CD4-positive, alpha-beta T cell treated with Interleukin-17A for 4 hours (primary cell): ENCODE results near the gene FAM174A.
"Not testable (repeated sequence)": the region's sequence is repeated elsewhere in the genome, so short reads cannot be mapped to it uniquely, and the experiment has no call there.

Experiments used
- DNase-seq: peaks from one replicate; pipeline ENCODE4 v3.0.0-alpha.2; 2020; ENCODE audit warnings: mixed read lengths

FAM174A gene

DNA sequence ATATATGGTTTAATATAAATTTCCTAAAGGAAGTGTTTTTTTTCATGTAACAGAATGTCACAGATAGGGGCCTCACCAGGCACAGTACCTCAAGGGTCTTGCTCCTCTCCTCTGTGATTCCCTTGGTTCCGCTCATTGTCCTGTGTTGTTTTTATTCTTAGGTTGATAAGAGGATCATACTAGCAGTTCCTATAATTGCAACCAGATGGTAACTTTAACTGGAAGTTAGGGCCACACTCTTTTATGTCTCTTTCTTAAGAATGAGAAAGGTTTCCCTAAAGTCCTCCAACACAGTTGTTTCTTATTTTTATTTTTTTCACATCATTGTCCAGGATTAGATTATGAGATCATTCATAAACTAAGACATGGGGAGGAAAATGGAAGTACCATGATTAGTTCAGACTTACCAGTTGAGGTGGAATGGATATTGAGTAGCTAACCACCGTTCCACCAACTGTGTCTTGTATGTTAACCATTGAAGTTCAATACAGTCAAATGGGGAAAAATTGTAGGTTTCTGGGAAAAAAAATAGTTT, 41.1 kb downstream of the FAM174A start:
- no peak for DNase-seq

DNA sequence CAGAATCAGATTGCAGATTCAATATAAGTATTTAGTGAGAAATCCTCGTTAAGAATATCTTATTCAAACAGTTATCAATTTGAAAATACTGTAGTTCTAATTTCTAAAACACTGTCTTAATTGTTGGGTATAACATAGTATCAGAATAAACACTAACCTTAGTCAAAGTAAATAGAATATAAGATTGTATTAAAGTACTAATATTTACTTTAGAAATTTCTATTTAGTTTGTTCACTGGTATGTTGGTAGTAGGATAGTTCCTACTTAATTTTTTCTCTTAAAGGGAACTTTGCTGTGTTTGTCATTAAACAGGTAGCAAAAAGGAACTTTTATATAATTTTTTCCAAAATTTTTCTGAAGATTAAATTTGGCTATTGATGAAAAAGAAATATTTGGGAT, 42.3 kb downstream of the FAM174A start:
- no peak for DNase-seq

DNA sequence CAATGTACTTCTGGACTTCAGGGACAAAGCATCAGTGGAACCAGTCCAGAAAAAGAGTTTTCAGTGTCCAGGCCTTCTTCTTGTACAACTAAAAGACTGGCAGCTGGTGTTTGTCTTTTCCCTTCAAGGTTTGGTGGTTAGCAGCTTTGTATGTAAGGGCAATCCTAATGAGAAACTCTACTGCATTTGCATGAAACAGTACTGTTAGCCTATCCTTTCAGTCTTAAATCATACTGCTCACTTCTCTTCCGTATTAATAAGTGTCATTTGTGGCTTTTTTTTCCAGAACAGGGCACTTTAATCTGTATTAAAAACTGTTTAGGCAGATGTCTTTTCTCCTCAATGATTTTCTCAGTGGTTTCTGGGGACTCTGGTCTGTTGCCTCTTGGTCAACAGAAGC, 48.9 kb downstream of the FAM174A start:
- no peak for DNase-seq

DNA sequence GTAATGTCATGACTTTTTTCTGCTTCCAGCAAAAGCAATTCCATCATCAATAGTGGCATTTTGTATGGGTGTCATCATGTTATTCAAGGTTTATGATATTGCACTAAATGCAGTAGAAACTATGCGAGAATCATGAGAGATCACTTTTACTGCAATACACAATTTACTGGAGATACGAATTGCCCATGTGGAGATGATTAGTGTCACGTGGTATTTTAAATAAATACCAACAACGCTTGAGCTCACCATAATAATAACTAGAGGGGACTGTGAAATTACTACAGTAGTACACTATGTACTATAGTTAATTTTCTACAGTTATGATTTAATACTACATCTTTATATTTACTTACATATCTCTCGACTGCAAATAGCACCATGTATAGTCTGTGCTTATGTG, 49.7 kb downstream of the FAM174A start:
- DNase-seq = no peak

DNA sequence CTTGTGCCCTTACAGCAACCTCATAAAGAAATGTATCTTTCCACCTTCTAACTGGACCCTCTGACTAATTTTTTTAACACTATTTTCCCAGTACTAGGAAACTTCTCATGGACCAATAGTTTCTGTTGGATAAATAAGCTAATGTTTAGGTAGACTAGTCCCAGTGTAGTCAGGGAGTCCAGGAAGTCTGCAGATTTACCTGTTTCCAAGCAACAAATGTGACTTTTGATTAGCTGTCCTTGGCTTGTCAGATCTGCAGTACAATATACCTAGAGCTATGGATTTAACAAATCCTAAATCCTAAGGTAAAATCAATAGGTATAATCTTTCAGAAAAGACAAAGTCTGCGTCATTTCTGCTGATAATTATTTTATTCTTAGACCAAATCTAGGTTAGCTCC, 55.7 kb downstream of the FAM174A start:
- DNase-seq = no peak

DNA sequence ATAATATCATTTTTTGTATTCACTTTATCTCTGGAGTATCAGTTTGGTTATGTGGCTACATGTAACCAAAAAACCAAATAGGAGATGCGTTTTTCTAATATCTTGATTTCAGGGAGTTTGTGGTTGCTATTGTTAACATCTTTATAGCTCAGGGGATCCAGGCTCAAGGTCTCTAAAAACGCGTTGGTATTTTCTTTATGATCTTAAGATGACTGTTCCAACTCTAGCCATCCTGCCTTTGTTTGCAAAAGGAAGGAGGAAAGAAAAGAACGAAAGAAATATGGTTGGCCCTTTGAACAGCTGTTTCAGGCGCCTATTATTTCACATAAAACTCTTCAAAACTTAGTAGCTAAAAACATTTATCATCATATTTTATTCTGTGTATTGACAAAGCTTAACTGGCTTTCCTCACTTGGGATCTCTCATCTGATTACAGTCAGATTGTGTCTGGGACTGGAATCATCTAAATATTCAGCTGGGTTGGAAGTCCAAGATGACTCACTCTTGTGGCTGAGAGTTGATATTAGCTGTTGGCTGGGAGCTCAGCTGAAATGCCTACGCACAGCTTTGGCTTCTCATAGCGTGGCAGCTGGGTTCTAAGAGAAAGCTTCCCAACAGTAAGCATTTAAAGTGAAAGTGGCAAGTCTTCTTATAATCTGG, 60.1 kb downstream of the FAM174A start:
- no peak for DNase-seq

DNA sequence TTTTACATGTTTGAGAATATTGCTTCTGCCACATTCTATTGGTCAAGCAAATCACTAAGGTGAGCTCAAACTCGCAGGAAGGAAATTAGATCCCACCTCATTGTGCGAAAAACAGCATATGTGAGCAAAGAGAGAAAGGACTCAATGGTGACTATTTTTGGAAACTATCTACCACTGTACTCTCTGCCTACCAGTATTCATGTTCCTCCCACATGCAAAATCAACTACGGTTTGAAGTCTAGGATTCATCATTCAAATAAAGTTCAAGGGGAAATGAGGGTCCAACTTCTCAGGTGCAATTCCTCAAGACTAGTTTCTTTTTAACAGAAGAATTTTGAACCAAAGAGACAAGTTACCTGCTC, 60.6 kb downstream of the FAM174A start:
- no peak for DNase-seq

DNA sequence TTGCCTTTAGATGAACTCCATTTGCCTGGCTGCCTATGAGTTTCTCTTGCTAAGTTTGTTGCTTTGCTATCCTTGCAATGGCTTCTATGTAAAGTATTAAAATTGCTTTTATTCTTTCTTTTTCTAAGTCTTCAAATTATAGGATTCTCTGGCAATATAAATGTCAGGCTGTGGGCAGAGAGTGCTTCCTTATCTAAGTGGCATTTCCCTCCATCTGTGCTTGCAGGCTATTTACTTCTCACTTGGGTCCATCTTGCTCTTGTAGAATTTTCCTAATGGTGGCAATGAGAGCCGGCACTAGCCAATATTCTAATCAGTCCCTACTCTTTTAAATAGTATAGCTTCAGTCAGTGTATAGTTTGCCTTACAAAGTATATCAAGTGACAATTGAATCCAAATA, 63.3 kb downstream of the FAM174A start:
- DNase-seq = no peak

DNA sequence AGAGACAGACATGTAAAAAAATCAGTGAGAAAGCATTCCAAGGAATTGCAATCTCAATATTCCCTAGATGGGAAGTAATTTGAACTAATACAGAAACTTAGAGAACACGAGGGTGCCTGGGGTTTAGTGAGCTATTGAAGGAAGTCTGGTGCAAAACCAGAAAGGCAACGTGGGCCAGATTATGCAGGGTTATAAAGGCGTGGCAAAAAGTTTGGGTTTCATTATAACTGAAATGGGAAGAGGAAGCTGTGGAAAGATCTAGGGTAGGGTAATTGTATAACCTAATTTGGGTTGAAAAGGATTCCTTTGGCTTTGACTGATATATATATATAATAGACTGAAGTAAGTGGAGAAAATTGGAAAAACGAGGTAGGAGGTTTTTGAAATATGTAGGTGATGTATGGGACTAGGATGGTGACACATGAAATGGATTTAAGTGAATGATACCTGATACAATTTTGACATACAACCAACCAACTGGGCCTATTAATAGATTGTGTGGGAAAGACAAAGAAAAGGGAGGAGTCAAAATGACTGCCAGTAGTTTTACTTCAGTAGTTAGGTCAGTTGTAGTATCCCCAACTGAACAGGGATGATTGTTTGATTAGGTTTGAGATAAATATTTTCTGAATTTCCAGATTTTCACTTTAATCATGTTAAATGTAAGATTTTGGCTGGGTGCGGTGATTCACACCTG, 65.3 kb downstream of the FAM174A start:
- DNase-seq = no peak

DNA sequence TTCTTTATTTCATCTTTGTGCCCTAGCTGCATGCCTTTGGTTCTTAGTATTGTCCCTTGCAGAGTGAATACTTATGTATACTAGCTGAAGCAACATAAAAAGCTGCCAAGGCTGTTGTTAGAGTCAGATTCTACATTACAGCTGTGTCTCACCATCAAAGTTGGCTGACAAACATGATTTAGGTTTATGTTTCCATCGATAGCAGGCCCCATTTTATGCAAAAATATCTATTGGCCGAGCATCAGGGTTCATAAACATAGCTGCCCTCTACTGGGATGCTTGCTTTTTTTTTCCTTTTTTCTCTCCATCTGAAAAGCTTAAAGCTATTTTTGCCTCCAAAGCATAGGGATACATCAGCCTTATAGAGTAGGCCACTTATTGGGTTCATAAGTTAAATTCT, 68.0 kb downstream of the FAM174A start:
- DNase-seq = no peak

DNA sequence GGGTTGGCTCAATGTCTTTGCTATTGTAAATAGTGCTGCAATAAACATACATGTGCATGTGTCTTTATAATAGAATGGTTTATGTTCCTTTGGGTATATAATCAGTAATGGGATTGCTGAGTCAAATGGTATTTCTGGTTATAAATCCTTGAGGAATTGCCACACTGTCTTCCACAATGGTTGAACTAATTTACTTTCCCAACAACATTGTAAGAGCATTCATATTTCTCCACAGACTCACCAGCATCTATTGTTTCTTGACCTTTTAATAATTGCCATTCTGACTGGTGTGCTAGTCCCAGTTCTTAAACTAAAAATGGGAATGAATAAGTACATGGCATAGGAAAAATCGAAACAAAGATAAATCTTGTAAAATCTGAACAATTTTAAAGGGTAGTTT, 68.8 kb downstream of the FAM174A start:
- DNase-seq = not testable (repeated sequence)

DNA sequence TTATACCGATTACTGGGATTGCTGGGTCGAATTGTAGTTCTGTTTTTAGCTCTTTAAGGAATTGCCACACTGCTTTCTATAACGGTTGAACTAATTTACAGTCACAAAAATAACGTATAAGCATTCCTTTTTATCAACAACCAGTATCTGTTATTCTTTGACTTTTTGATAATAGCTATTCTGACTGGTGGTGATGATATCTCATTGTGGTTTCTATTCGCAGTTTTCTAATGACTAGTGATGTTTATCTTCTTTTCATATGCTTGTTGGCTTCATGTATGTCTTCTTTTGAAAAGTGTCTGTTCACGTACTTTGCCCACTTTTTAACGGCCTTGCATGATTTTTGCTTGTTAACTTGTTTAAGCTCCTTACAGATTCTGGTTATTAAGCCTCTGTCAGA, 74.4 kb downstream of the FAM174A start:
- no peak for DNase-seq

DNA sequence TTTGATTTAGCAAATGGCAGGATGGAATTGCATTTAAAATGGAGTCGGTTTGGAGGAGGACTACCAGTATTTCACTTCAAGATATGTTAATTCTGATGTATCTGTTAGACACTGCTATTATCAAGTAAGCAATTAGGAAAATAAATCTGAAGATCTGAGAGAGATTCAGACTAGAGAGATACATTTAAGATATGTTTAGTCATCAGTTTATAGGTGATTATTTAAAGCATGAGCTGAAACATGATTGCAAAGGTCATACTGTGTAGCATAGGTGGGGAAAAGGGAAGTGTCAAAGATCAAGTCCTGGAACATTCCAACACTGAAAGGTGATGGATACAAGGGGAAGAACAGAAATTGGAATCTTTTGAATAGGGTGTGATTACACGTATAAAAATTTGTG, 79.1 kb downstream of the FAM174A start:
- no peak for DNase-seq

DNA sequence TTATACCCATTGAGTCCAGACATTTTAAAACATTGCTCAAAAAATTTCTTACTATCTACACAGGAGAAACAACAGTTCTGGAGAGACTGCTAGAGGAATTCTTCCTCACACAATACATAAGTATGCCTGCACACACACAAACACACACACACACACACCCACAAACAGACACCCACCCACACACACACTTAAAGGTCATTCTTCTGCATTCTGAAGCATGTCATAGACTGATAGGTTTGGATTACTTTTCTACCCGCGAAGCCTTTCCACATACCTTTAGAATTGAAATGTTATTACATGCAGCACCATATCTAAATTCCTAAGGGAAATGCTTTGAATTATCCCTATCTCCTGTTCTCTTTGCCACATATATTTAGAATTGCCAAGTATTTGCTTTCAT, 80.2 kb downstream of the FAM174A start:
- DNase-seq = no peak

DNA sequence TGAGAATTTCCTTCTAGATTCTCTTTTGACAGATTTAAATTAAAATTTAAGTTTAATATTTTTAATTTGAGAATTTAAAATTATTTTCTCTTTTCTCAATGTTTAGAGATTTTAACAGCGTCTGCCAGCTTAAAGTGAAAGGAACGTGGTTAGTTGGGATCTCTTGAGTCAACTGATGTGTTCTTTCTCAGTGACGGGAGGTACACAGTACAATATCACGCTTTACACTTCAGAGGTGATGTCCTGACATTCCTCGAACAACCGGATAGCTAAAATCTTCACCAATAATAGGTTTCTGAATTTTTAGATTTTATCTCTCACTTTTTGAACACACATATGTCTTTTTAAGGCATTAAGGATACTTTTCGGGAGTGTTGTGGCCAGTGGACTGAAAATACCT, 81.1 kb downstream of the FAM174A start:
- DNase-seq = no peak

DNA sequence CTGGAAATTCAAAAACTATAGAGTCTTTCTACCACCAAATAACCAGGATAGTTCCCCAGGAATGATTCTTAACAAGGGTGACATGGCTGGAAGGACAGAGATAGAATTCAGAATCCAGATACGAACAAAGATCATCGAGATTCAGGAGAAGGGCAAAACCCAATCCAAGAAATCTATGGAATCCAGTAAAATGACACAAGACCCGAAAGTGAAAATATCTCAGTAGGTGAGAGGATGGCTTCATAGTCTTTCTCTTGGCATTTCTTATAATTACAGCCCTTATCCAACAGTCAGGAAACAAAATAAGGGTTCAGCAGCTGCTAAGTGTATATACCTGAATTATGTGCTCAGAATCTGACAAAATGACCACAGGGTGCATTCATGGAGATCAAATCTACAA, 81.8 kb downstream of the FAM174A start:
- DNase-seq = no peak

DNA sequence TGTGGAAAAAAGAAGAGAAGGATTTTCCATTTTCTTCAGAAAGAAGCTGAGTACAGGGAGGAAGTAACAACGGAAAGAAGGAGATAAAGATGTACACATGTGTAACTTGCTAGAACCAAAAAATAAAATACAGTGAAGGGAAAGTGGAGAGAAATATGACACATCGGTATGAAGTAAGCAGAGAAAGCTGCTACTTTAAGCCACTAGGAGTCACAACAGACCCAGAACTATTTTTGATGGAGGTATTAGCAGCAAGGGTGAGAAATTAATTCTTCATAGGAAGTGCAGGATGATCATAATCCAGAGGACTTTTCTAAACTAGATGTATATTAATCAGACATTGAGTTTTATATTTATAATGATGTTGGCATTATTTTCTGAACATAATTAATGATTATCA, 88.5 kb downstream of the FAM174A start:
- no peak for DNase-seq

DNA sequence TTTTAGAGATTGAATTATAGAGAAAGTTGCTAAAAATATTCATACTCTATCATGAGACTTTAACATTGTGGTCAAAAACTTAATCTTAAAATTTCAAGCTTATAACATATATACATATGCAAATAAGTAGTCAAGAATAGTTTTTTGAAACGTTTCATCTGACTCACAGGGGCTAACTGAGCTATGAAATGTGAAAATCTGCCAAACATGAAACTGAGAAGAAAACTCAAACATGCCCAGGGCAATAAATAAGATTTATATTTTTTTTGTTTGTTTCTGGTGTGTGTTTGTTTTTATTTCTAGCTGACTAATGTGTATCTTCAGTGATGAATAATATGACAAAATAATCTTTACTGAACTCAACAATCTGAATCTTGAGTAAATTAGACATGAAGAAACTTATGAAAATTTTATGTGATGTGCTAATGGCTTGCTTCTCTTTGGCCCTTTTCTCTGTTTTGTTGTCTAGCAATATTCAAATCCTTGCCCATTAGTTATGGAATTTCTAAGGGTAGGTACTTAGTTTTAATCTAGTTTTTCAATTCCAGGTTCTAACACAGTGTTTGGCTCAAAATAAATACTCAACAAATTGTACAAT, 99.9 kb downstream of the FAM174A start:
- no peak for DNase-seq
